Duodenal mucosa (tissue), 2 donors: ENCODE measurements around the gene SLC6A12.
A peak's percentile ranks its signal among the peaks of the same experiment; 100 is the strongest.
"Not testable (repeated sequence)": the region's sequence is repeated elsewhere in the genome, so short reads cannot be mapped to it uniquely, and the experiment has no call there.

Experiments
- H3K27ac ChIP-seq: one replicate; pipeline ENCODE4 v1.7.0; 2013; ENCODE audit warnings: low read depth, low read length
- H3K27me3 ChIP-seq, 2 donors: one replicate each; pipeline ENCODE4 v1.7.0; 2013; ENCODE audit warnings: low read length in 2 of 2, control low read depth in 1 of 2; ENCODE audit not compliant: insufficient read depth in 2 of 2, control insufficient read depth in 1 of 2
- H3K36me3 ChIP-seq, 2 donors: one replicate each; pipeline ENCODE4 v1.7.0; 2013; ENCODE audit warnings: low read length in 2 of 2, control low read depth in 1 of 2; ENCODE audit not compliant: insufficient read depth in 2 of 2, control insufficient read depth in 1 of 2
- H3K4me1 ChIP-seq, 2 donors: one replicate each; pipeline ENCODE4 v1.7.0; 2013; ENCODE audit warnings: low read length in 2 of 2, control low read depth in 1 of 2; ENCODE audit not compliant: insufficient read depth in 2 of 2, control insufficient read depth in 1 of 2
- H3K4me3 ChIP-seq, 2 donors: one replicate each; pipeline ENCODE4 v1.7.0; 2013; ENCODE audit warnings: low read length in 2 of 2, low read depth in 1 of 2
- H3K9ac ChIP-seq, 2 donors: one replicate each; pipeline ENCODE4 v1.7.0; 2013; ENCODE audit warnings: low read length in 2 of 2, low read depth in 1 of 2
- H3K9me3 ChIP-seq, 2 donors: one replicate each; pipeline ENCODE4 v1.7.0; 2013; ENCODE audit warnings: low read length in 2 of 2, control low read depth in 1 of 2; ENCODE audit not compliant: control insufficient read depth in 1 of 2

The SLC6A12 gene

DNA sequence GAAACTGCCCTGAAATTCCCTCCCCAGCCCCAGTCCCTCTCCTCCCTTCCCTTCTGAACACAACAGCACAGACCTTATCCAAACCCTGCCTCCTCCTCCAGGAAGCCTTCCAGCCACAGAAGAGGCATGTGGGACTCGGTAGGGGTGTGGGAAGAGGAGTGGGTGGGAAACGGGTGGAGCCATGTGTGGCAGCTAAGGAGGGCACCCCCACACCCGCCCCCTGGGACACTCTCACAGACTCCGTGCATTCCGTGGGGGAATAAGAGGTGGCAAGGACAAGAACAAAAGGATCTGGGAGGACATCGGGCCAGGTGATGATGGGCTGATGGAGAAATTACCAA lies 24.4 kb downstream of the SLC6A12 start:
- peak overlapping the region in 1 of 2 donors; percentile 7 for H3K4me3 ChIP-seq
- no peaks in the 10 kb centered on the region for H3K9me3 ChIP-seq
- peaks cover 8 to 11% of the 10 kb centered on the region in 2 donors for H3K27me3 ChIP-seq
- H3K36me3 ChIP-seq: no peaks in the 10 kb centered on the region
- H3K27ac ChIP-seq: no peak overlapping the region
- peak overlapping the region in 1 of 2 donors; percentile 49 for H3K9ac ChIP-seq
- peaks cover 3 to 10% of the 10 kb centered on the region in 2 donors for H3K4me1 ChIP-seq

- no peaks in the 10 kb centered on the region for H3K36me3 ChIP-seq
- H3K27ac ChIP-seq: no peak overlapping the region
- H3K4me3 ChIP-seq: peak overlapping the region; percentile 66 to 70
- peaks cover 8 to 11% of the 10 kb centered on the region in 2 donors for H3K27me3 ChIP-seq
- H3K4me1 ChIP-seq: peaks cover 3 to 10% of the 10 kb centered on the region in 2 donors
- peak overlapping the region; percentile 32 to 49 for H3K9ac ChIP-seq
- H3K9me3 ChIP-seq: no peaks in the 10 kb centered on the region
Measured at GRCh38 chr12:188910-189621, 24.9 kb downstream of the SLC6A12 start.

DNA sequence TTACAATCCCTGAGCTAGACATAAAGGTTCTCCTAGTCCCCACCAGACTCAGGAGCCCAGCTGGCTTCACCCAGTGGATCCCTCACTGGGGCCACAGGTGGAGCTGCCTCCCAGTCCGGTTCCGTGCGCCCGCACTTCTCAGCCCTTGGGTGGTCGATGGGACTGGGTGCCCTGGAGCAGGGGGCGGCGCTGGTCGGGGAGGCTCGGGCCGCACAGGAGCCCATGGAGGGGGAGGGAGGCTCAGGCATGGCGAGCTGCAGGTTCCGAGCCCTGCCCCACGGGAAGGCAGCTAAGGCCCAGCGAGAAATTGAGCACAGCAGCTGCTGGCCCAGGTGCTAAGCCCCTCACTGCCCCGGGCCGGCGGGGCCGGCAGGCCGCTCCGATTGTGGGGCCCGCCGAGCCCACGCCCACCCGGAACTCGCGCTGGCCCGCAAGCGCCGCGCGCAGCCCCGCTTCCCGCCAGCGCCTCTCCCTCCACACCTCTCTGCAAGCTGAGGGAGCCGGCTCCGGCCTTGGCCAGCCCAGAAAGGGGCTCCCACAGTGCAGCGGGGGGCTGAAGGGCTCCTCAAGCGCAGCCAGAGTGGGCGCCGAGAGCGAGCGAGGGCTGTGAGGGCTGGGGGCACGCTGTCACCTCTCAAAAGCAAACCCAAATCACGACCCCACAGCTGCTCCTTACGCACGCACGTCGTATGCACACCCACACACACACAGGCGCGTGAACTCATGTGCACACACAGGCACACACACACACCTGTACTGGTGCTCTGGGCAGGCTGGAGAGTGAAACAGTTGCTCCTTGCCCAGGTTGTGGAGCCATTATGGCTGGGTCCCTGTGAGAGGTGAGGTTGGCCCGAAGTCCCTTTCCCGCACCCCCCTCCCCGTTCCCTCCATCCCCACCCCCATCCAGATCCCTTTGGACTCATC lies 25.7 kb downstream of the SLC6A12 start:
- H3K4me3 ChIP-seq: peak overlapping the region; percentile 66 to 70
- H3K4me1 ChIP-seq: peaks cover 3 to 10% of the 10 kb centered on the region in 2 donors
- H3K27ac ChIP-seq, H3K9me3 ChIP-seq, H3K27me3 ChIP-seq, H3K36me3 ChIP-seq: not testable (repeated sequence)
- H3K9ac ChIP-seq: peak overlapping the region; percentile 32 to 49

GRCh38 chr12:186006-186625 lies 27.8 kb downstream of the SLC6A12 start:
- Histone ChIP-seq H3K9me3 (no peaks in the 10 kb centered on the region), H3K4me3 (no peak overlapping the region), H3K9ac (no peak overlapping the region), H3K27ac (no peak overlapping the region), H3K36me3 (no peaks in the 10 kb centered on the region), H3K4me1 (peaks cover 3 to 10% of the 10 kb centered on the region in 2 donors), H3K27me3 (peaks cover 0 to 2% of the 10 kb centered on the region in 2 donors)

DNA sequence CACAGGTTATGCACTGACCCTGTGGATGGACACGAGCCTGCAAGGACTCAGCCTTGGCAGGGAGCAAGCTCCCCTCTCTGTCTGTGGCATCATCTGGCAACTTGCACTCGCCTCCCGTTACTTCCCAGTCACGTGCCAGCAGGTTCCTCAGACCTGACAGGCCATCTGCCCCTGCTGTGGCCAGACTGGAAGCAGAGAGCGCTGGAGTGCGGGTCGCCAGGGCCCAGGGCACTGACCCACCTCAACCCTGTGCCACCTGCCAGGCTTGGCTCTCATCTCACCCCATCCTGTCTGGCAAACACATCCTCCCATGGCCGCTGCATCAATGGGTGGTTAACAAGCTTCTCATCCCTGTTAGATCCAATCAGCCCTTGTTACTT lies 28.4 kb downstream of the SLC6A12 start:
- no peaks in the 10 kb centered on the region for H3K36me3 ChIP-seq
- no peaks in the 10 kb centered on the region for H3K27me3 ChIP-seq
- no peak overlapping the region for H3K4me3 ChIP-seq
- peaks cover 3 to 14% of the 10 kb centered on the region in 2 donors for H3K4me1 ChIP-seq
- no peak overlapping the region for H3K27ac ChIP-seq
- no peaks in the 10 kb centered on the region for H3K9me3 ChIP-seq
- no peak overlapping the region for H3K9ac ChIP-seq

DNA sequence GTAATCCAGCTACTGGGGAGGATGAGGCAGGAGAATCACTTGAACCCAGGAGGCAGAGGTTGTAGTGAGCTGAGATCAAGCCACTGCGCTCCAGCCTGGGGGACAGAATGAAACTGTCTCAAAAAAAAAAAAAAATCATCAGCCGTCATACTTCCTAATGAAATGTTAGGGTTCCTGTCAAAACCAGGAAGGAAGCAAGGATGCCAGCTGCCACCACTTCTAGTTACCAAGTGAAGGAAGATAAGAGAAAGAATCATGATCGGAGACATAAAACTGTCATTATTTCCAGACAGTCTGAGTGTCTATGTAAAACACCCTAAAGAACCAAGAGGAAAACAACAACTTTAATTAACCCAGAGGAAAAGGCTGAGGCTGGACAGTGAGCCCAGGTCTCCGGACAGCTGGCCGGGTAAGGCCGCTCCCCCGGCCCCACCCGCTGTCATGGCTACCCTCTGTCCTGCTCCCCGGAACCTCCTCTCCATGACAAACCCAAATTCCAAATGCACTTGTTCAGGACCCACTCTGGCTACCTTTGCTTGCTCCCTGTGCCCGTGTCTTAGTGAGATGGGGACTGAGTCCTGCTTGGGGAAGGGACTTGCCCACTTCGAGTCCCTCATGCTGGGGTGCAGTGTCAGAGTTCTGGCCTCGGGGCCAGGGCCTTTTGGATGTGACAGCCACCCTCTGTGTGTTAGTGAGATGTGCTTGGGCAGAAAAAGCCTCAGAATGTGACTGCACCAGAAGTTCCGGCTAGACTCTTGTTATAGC lies 29.0 kb downstream of the SLC6A12 start:
- peaks cover 4 to 20% of the 10 kb centered on the region in 2 donors for H3K4me1 ChIP-seq
- no peak overlapping the region for H3K4me3 ChIP-seq
- H3K9me3 ChIP-seq: no peaks in the 10 kb centered on the region
- H3K27me3 ChIP-seq: no peaks in the 10 kb centered on the region
- no peaks in the 10 kb centered on the region for H3K36me3 ChIP-seq
- no peak overlapping the region for H3K27ac ChIP-seq
- H3K9ac ChIP-seq: no peak overlapping the region

GRCh38 chr12:182381-182892 lies 31.5 kb downstream of the SLC6A12 start:
- Histone ChIP-seq H3K27me3 (no peaks in the 10 kb centered on the region), H3K9ac (no peak overlapping the region), H3K9me3 (no peaks in the 10 kb centered on the region), H3K27ac (no peak overlapping the region), H3K36me3 (no peaks in the 10 kb centered on the region), H3K4me1 (peaks cover 7 to 12% of the 10 kb centered on the region in 2 donors), H3K4me3 (no peak overlapping the region)

DNA sequence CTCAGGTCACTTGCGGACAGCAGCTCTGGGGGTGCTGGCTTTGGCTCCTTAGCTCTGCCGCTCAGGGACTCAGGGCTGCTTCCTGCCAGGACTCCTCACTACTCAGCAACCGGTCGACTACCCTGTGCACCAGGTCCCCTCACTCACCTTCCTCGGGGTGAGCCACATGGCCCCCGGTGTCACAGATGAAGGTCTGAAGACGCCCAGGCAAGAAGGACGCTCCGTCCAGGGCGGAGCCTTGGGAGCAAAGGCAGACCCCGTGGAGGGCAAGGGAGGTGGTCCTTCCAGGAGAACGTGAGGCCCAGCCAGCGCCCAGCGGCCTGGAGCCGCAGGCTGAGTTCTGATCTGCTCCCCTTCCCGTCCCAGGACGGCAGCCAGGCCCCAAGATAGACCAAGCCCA lies 32.0 kb downstream of the SLC6A12 start:
- no peaks in the 10 kb centered on the region for H3K9me3 ChIP-seq
- no peak overlapping the region for H3K4me3 ChIP-seq
- H3K4me1 ChIP-seq: peaks cover 9 to 17% of the 10 kb centered on the region in 2 donors
- no peak overlapping the region for H3K27ac ChIP-seq
- H3K36me3 ChIP-seq: no peaks in the 10 kb centered on the region
- H3K27me3 ChIP-seq: no peaks in the 10 kb centered on the region
- H3K9ac ChIP-seq: no peak overlapping the region

- Histone ChIP-seq H3K36me3 (no peaks in the 10 kb centered on the region), H3K27ac (no peak overlapping the region), H3K4me3 (no peak overlapping the region), H3K9me3 (no peaks in the 10 kb centered on the region), H3K9ac (no peak overlapping the region), H3K4me1 (peaks cover 23 to 32% of the 10 kb centered on the region in 2 donors), H3K27me3 (no peaks in the 10 kb centered on the region)
Measured at GRCh38 chr12:180445-180844, 33.5 kb downstream of the SLC6A12 start.
